Keratinocyte (primary cell): ENCODE data around the gene AWAT2. TPM values are rescaled to one million over a fixed set of nuclear protein-coding genes. Genes with fewer than 3 reads are reported as not detected.

Source experiments
- DNase-seq: peaks from one replicate; pipeline ENCODE4 v3.0.0-alpha.2; 2011; ENCODE audit warnings: low read depth, missing footprints, low spot score
- FAIRE-seq: peaks from 2 replicates; lab custom pipeline; 2011; peaks lifted over from hg19 to GRCh38; lab: Jason Lieb, UNC
- H2AFZ ChIP-seq: 2 replicates; pipeline ENCODE4 v1.6.0; 2012; ENCODE audit warnings: low read length, control low read depth, inconsistent platforms; ENCODE audit not compliant: control insufficient read depth
- H3K27ac ChIP-seq: 2 replicates; pipeline ENCODE4 v1.5.1; 2011; ENCODE audit warnings: low read length; ENCODE audit not compliant: control insufficient read depth, insufficient read depth
- H3K27me3 ChIP-seq: 3 replicates; pipeline ENCODE4 v1.6.0; 2011; ENCODE audit warnings: low read length; ENCODE audit not compliant: control insufficient read depth, insufficient read depth; ENCODE audit errors: extremely low read depth
- H3K36me3 ChIP-seq, 2 experiments: 2 replicates in 1 of 2; 3 replicates in 1 of 2; pipeline ENCODE4 v1.5.1; 2011; ENCODE audit warnings: low read length in 2 of 2, mild to moderate bottlenecking in 1 of 2; ENCODE audit not compliant: control insufficient read depth in 2 of 2, insufficient read depth in 2 of 2; ENCODE audit errors: extremely low read depth in 1 of 2
- H3K4me1 ChIP-seq: 3 replicates; pipeline ENCODE4 v1.5.1; 2011; ENCODE audit warnings: low read length; ENCODE audit not compliant: control insufficient read depth, insufficient read depth; ENCODE audit errors: extremely low read depth
- H3K4me2 ChIP-seq: 3 replicates; pipeline ENCODE4 v1.6.0; 2011; ENCODE audit warnings: low read depth, low read length; ENCODE audit not compliant: control insufficient read depth, insufficient read depth; ENCODE audit errors: extremely low read depth
- H3K4me3 ChIP-seq, 3 experiments: fragments of 200-600 bp in 1 of 3; sonication (generic) in 1 of 3; 2 replicates in 2 of 3; 3 replicates in 1 of 3; pipeline ENCODE4 v1.5.1; 2011 to 2016; ENCODE audit warnings: low read length in 3 of 3, mild to moderate bottlenecking in 3 of 3, control low read depth in 2 of 3, inconsistent platforms in 1 of 3, low read depth in 1 of 3, mixed read lengths in 1 of 3, mixed run types in 1 of 3, moderate library complexity in 1 of 3; ENCODE audit not compliant: control insufficient read depth in 2 of 3, insufficient read depth in 2 of 3; ENCODE audit errors: extremely low read depth in 1 of 3
- H3K79me2 ChIP-seq: 2 replicates; pipeline ENCODE4 v1.6.0; 2012; ENCODE audit warnings: low read length; ENCODE audit not compliant: control insufficient read depth, insufficient read depth
- H3K9ac ChIP-seq: 3 replicates; pipeline ENCODE4 v1.6.0; 2011; ENCODE audit warnings: low read length; ENCODE audit not compliant: control insufficient read depth, insufficient read depth; ENCODE audit errors: extremely low read depth
- H3K9me1 ChIP-seq: 3 replicates; pipeline ENCODE4 v1.6.0; 2011; ENCODE audit warnings: low read length; ENCODE audit not compliant: control insufficient read depth, insufficient read depth; ENCODE audit errors: extremely low read depth
- H3K9me3 ChIP-seq: 2 replicates; pipeline ENCODE4 v1.5.1; 2012; ENCODE audit warnings: low read depth, low read length; ENCODE audit not compliant: control insufficient read depth
- H4K20me1 ChIP-seq: 3 replicates; pipeline ENCODE4 v1.6.0; 2011; ENCODE audit warnings: low read length; ENCODE audit not compliant: control insufficient read depth, insufficient read depth; ENCODE audit errors: extremely low read depth
- EZH2 ChIP-seq: IDR thresholded peaks from one replicate; pipeline ENCODE4 v1.6.1; 2012; ENCODE audit warnings: inconsistent platforms, mild to moderate bottlenecking, low read length, moderate library complexity
- dilution Hi-C: fragments of 300-500 bp; cut with MboI; formaldehyde crosslinking; loops from one replicate; pipeline ENCODE4 v1.7.0; 2020; ENCODE audit warnings: low sequenced_read_pairs; ENCODE audit not compliant: extremely low pct_ligation_motif_present
- polyA plus RNA-seq, 5 experiments: library from polyadenylated mRNA; depleted of rRNA in 3 of 5; stranded (reverse) in 3 of 5; stranded (forward) in 1 of 5; unstranded in 1 of 5; fragments of >200 nt; gene quantifications; 1 replicate in 1 of 5; 2 replicates in 3 of 5; 3 replicates in 1 of 5; pipeline versions ENCODE4 v1.2.1 to v1.2.3, GENCODE V29; 2011 to 2012; ENCODE audit warnings: missing spikeins in 2 of 5, low read depth in 1 of 5, low replicate concordance in 1 of 5
- TF ChIP-seq, protein P1 (sequence below), 3 experiments: IDR thresholded peaks in 1 of 3; conservative IDR thresholded peaks in 1 of 3; optimal IDR thresholded peaks in 1 of 3; 2 replicates in 2 of 3; 3 replicates in 1 of 3; pipeline versions ENCODE3 to v1.5.1; 2011; ENCODE audit warnings: low read length in 3 of 3, mild to moderate bottlenecking in 3 of 3, moderate library complexity in 2 of 3, control low read depth in 1 of 3, inconsistent platforms in 1 of 3; ENCODE audit not compliant: insufficient read depth in 2 of 3; ENCODE audit errors: extremely low read depth in 1 of 3

Gene AWAT2
- polyA plus RNA-seq, 1 donor (not counting 4 experiments of a cell fraction or from before 2014, with no cell fraction given): not detected

- Histone ChIP-seq H3K9me1 (no peaks in the 10 kb centered on the region), H4K20me1 (no peaks in the 10 kb centered on the region), H3K9ac (no peak overlapping the region), H2AFZ (no peak overlapping the region), H3K36me3 (no peaks in the 10 kb centered on the region), H3K79me2 (no peaks in the 10 kb centered on the region), H3K27me3 (peaks cover 5% of the 10 kb centered on the region), H3K9me3 (no peaks in the 10 kb centered on the region), H3K4me1 (no peaks in the 10 kb centered on the region), H3K4me3 (no peak overlapping the region), H3K4me2 (no peak overlapping the region), H3K27ac (no peak overlapping the region)
- FAIRE-seq (no peak), DNase-seq (no peak)
- TF ChIP-seq EZH2: no peak
- TF ChIP-seq, protein P1, sequence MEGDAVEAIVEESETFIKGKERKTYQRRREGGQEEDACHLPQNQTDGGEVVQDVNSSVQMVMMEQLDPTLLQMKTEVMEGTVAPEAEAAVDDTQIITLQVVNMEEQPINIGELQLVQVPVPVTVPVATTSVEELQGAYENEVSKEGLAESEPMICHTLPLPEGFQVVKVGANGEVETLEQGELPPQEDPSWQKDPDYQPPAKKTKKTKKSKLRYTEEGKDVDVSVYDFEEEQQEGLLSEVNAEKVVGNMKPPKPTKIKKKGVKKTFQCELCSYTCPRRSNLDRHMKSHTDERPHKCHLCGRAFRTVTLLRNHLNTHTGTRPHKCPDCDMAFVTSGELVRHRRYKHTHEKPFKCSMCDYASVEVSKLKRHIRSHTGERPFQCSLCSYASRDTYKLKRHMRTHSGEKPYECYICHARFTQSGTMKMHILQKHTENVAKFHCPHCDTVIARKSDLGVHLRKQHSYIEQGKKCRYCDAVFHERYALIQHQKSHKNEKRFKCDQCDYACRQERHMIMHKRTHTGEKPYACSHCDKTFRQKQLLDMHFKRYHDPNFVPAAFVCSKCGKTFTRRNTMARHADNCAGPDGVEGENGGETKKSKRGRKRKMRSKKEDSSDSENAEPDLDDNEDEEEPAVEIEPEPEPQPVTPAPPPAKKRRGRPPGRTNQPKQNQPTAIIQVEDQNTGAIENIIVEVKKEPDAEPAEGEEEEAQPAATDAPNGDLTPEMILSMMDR (optimal IDR thresholded peaks at IDR 0.05 in 1 of 3, IDR thresholded peaks at IDR 0.05 in 1 of 3, conservative IDR thresholded peaks at IDR 0.05 in 1 of 3; ENCODE audit: extremely low read depth in 1 of 3, insufficient read depth in 2 of 3, low read length in 3 of 3): no peak
- dilution Hi-C loops: no loop called here
Observed at GRCh38 chrX:70054391-70054790, 4.7 kb upstream of the AWAT2 start.

DNA sequence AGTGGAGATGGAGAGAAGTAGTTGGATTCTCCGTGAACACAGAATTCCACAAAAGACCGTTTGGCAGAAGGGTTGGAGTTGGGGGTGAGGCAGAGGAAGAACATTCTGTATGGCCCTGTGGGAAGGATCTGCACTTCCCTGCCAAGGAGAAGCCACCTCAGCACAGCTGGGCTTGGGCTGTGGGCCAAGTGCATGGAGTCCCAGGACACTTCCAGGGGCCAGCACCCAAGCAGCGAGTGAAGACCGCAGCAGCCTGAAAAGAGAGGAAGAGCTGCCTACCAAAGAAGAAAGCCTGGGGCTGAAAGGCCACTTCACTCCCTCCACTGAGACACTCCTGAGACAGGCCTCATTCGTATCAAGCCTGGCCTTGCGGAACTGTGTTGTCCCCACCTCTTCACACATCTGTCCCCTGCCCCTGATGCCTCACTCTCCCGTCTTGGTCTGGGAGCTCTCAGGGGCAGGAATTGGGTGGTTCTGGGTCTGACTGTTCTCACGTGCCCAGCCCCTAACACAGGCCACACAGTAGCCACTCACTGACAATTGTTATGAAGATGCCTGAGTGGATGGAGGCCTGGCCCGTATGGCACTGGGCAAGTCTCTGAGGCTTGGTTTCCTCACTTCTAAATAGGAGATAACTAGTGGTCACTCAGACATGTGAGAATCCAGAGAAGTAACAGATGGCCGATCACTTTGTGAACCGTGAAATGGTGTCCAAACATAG is 3.3 kb upstream of the AWAT2 start:
- no peak for FAIRE-seq
- H3K36me3 ChIP-seq: no peaks in the 10 kb centered on the region
- dilution Hi-C loops: no loop called here
- H3K4me1 ChIP-seq: no peaks in the 10 kb centered on the region
- H3K4me2 ChIP-seq: no peak overlapping the region
- H3K27me3 ChIP-seq: peaks cover 5% of the 10 kb centered on the region
- H3K9ac ChIP-seq: no peak overlapping the region
- DNase-seq: no peak
- H3K27ac ChIP-seq: no peak overlapping the region
- no peaks in the 10 kb centered on the region for H3K79me2 ChIP-seq
- H3K9me1 ChIP-seq: no peaks in the 10 kb centered on the region
- H2AFZ ChIP-seq: no peak overlapping the region
- no peaks in the 10 kb centered on the region for H3K9me3 ChIP-seq
- no peak overlapping the region for H3K4me3 ChIP-seq
- TF ChIP-seq, protein P1 (optimal IDR thresholded peaks at IDR 0.05 in 1 of 3, IDR thresholded peaks at IDR 0.05 in 1 of 3, conservative IDR thresholded peaks at IDR 0.05 in 1 of 3; ENCODE audit: extremely low read depth in 1 of 3, insufficient read depth in 2 of 3, low read length in 3 of 3): no peak
- TF ChIP-seq EZH2: no peak
- H4K20me1 ChIP-seq: no peaks in the 10 kb centered on the region
